Loucy (cell line): ENCODE results near the gene MUCL3.

Source experiments
- H2AFZ ChIP-seq: fragments of 200-600 bp; sonication (generic); 2 replicates; pipeline ENCODE4 v1.6.0; 2016; ENCODE audit warnings: antibody characterized with exemption, mild to moderate bottlenecking, low read length, moderate library complexity
- H3F3A ChIP-seq: fragments of 200-600 bp; 2 replicates; pipeline ENCODE4 v1.6.0; 2016; ENCODE audit warnings: antibody characterized with exemption, low read depth, mild to moderate bottlenecking
- H3K27me3 ChIP-seq: fragments of 200-600 bp; sonication (generic); 2 replicates; pipeline ENCODE4 v1.6.1; 2014; ENCODE audit warnings: low read length, mild to moderate bottlenecking; ENCODE audit not compliant: insufficient read depth, poor library complexity, severe bottlenecking
- H3K36me3 ChIP-seq: fragments of 200-600 bp; sonication (generic); 2 replicates; pipeline ENCODE4 v1.6.1; 2016; ENCODE audit warnings: low read length; ENCODE audit not compliant: insufficient read depth
- H3K4me1 ChIP-seq: fragments of 200-600 bp; sonication (generic); 2 replicates; pipeline ENCODE4 v1.5.1; 2014; ENCODE audit warnings: low read length, mild to moderate bottlenecking; ENCODE audit not compliant: insufficient read depth, poor library complexity, severe bottlenecking
- H3K4me2 ChIP-seq: fragments of 200-600 bp; sonication (generic); 2 replicates; pipeline ENCODE4 v1.6.0; 2014; ENCODE audit warnings: antibody characterized with exemption, low read length, low read depth, mild to moderate bottlenecking; ENCODE audit not compliant: poor library complexity, severe bottlenecking
- H3K4me3 ChIP-seq: fragments of 200-600 bp; sonication (generic); 2 replicates; pipeline ENCODE4 v1.5.1; 2014; ENCODE audit warnings: low read length, mild to moderate bottlenecking, mixed read lengths; ENCODE audit not compliant: poor library complexity, severe bottlenecking
- H3K79me2 ChIP-seq: fragments of 200-600 bp; sonication (generic); 2 replicates; pipeline ENCODE4 v1.6.1; 2014; ENCODE audit warnings: low read length; ENCODE audit not compliant: insufficient read depth
- H3K9ac ChIP-seq: fragments of 200-600 bp; sonication (generic); 2 replicates; pipeline ENCODE4 v1.6.0; 2014; ENCODE audit warnings: mild to moderate bottlenecking, low read depth, low read length, moderate library complexity; ENCODE audit not compliant: poor library complexity, severe bottlenecking
- H3K9me2 ChIP-seq: fragments of 200-600 bp; sonication (generic); replicated peaks from 2 replicates; pipeline ENCODE4 v1.6.1; 2016; ENCODE audit warnings: low read depth, low read length, mixed read lengths
- H3K9me3 ChIP-seq: fragments of 200-600 bp; sonication (generic); 2 replicates; pipeline ENCODE4 v1.6.1; 2014; ENCODE audit warnings: mild to moderate bottlenecking, antibody characterized with exemption, low read length, low read depth; ENCODE audit not compliant: insufficient read depth
- H4K20me1 ChIP-seq: fragments of 200-600 bp; sonication (generic); 2 replicates; pipeline ENCODE4 v1.6.0; 2014; ENCODE audit warnings: antibody characterized with exemption, low read length, mild to moderate bottlenecking; ENCODE audit not compliant: insufficient read depth, poor library complexity, severe bottlenecking
- CTCF ChIP-seq: fragments of 200-600 bp; sonication (generic); conservative IDR thresholded peaks from 2 replicates; pipeline ENCODE4 v1.5.1; 2014; ENCODE audit warnings: mild to moderate bottlenecking, antibody characterized with exemption, low read length
- EZH2phosphoT487 ChIP-seq: fragments of 200-600 bp; IDR thresholded peaks from 2 replicates; pipeline ENCODE4 v1.6.1; 2018; ENCODE audit warnings: antibody characterized with exemption, mild to moderate bottlenecking, moderate library complexity, borderline replicate concordance

The MUCL3 gene

GRCh38 chr6:30897882-30898281, 42.9 kb upstream of the MUCL3 start:
- Histone ChIP-seq H4K20me1 (no peaks in the 10 kb centered on the region), H3K9ac (no peak overlapping the region), H3K4me3 (no peak overlapping the region), H3K4me1 (no peaks in the 10 kb centered on the region), H3K79me2 (no peaks in the 10 kb centered on the region), H2AFZ (no peak overlapping the region), H3K36me3 (no peaks in the 10 kb centered on the region), H3F3A (no peaks in the 10 kb centered on the region), H3K4me2 (no peak overlapping the region), H3K9me3 (no peaks in the 10 kb centered on the region), H3K27me3 (no peaks in the 10 kb centered on the region), H3K9me2 (no peaks in the 10 kb centered on the region)
- TF ChIP-seq CTCF (no peak), EZH2phosphoT487 (no peak)

- Histone ChIP-seq H3K4me1 (no peaks in the 10 kb centered on the region), H2AFZ (no peak overlapping the region), H4K20me1 (no peaks in the 10 kb centered on the region), H3K4me3 (no peak overlapping the region), H3K4me2 (no peak overlapping the region), H3K9me2 (no peaks in the 10 kb centered on the region), H3K79me2 (no peaks in the 10 kb centered on the region), H3K9me3 (no peaks in the 10 kb centered on the region), H3K9ac (no peak overlapping the region), H3F3A (no peaks in the 10 kb centered on the region), H3K36me3 (no peaks in the 10 kb centered on the region), H3K27me3 (no peaks in the 10 kb centered on the region)
- TF ChIP-seq CTCF: no peak
- no peak for TF ChIP-seq EZH2phosphoT487
Observed at GRCh38 chr6:30898750-30899360, 41.9 kb upstream of the MUCL3 start.

GRCh38 chr6:30900863-30901417, 39.8 kb upstream of the MUCL3 start:
- H3K27me3 ChIP-seq: no peaks in the 10 kb centered on the region
- no peak overlapping the region for H3K4me3 ChIP-seq
- no peaks in the 10 kb centered on the region for H3K9me3 ChIP-seq
- TF ChIP-seq CTCF: no peak
- TF ChIP-seq EZH2phosphoT487: no peak
- H3K4me2 ChIP-seq: no peak overlapping the region
- H2AFZ ChIP-seq: no peak overlapping the region
- no peaks in the 10 kb centered on the region for H3K9me2 ChIP-seq
- no peak overlapping the region for H3K9ac ChIP-seq
- H3K4me1 ChIP-seq: no peaks in the 10 kb centered on the region
- no peaks in the 10 kb centered on the region for H3K36me3 ChIP-seq
- no peaks in the 10 kb centered on the region for H4K20me1 ChIP-seq
- no peaks in the 10 kb centered on the region for H3K79me2 ChIP-seq
- H3F3A ChIP-seq: no peaks in the 10 kb centered on the region
